ENCODE data around the gene PTPN23.

DNA sequence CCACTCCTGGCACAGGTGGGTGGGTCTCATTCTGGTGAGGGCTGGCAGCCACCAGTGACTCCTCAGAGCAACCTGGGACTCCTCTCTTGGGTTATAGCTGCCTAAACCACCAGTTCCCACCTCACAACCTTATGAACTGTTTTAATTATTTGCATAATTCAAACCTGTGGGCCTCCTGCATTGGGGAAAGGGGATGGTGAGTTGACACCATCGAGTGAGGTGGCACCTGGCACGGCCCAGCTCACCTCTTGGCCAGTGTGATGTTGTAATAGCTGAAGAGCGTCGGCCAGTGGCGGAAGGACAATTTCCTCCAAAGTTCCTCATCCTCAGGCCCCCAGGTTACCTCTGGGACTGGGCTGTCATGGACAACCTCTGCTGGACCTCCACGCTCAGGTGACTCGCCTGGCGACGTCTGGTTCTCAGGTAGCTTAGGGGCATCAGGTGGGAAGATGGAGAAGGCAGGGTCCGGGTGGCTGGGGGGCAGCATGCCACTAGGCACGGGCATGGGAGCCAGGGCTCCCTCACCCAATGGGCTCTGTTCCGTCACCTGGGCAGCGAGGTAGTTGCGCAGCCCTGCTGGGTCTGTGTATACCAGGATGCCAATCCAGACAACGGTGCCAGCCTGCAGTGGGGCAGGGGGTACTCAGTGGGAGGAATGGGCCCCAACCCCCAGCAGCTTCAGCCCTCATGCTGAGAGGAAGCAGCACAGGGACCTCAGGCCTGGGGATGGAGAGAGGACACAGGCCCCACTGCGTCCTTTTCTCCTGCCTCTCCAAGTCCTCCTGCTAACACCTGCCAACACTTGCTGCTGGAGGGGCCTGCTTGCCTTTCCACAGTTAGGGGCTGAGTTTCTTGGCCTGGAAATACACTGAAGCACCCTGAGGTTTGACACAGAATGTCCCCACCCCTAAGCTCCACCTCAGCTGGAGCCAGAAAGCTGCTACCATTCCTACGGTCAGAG lies 38.5 kb downstream of the PTPN23 start:
- TF ChIP-seq, protein P1, sequence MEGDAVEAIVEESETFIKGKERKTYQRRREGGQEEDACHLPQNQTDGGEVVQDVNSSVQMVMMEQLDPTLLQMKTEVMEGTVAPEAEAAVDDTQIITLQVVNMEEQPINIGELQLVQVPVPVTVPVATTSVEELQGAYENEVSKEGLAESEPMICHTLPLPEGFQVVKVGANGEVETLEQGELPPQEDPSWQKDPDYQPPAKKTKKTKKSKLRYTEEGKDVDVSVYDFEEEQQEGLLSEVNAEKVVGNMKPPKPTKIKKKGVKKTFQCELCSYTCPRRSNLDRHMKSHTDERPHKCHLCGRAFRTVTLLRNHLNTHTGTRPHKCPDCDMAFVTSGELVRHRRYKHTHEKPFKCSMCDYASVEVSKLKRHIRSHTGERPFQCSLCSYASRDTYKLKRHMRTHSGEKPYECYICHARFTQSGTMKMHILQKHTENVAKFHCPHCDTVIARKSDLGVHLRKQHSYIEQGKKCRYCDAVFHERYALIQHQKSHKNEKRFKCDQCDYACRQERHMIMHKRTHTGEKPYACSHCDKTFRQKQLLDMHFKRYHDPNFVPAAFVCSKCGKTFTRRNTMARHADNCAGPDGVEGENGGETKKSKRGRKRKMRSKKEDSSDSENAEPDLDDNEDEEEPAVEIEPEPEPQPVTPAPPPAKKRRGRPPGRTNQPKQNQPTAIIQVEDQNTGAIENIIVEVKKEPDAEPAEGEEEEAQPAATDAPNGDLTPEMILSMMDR (IDR thresholded peaks at IDR 0.05), result no peak
- TF ChIP-seq EP300 (IDR thresholded peaks at IDR 0.05), result no peak

Data from tibial nerve (tissue), 4 donors.